ENCODE data around the gene ADIRF.
"Not testable (repeated sequence)": the region's sequence is repeated elsewhere in the genome, so short reads cannot be mapped to it uniquely, and the experiment has no call there.

ADIRF gene

GRCh38 chr10:87014986-87015716 is 46.9 kb downstream of the ADIRF start:
- DNase-seq (ENCODE audit: low spot score in 2 of 2); H3K9me3 Mint-ChIP-seq; H3K4me1 Mint-ChIP-seq; H3K4me3 Mint-ChIP-seq; H3K27ac Mint-ChIP-seq (ENCODE audit: low read depth); H3K36me3 Mint-ChIP-seq (ENCODE audit: insufficient read depth); ATAC-seq (replicated peaks; ENCODE audit: extremely low read depth, poor library complexity, severe bottlenecking): not testable (repeated sequence)
- peaks cover 16% of the 10 kb centered on the region for H3K27me3 Mint-ChIP-seq

- not testable (repeated sequence) for H3K36me3 Mint-ChIP-seq (ENCODE audit: insufficient read depth); DNase-seq (ENCODE audit: low spot score in 2 of 2); H3K4me1 Mint-ChIP-seq; H3K9me3 Mint-ChIP-seq; ATAC-seq (replicated peaks; ENCODE audit: extremely low read depth, poor library complexity, severe bottlenecking); H3K4me3 Mint-ChIP-seq; H3K27ac Mint-ChIP-seq (ENCODE audit: low read depth)
- peaks cover 16% of the 10 kb centered on the region for H3K27me3 Mint-ChIP-seq
Measured at GRCh38 chr10:87018127-87018526, 49.8 kb downstream of the ADIRF start.

GRCh38 chr10:87019066-87019465 is 50.8 kb downstream of the ADIRF start:
- not testable (repeated sequence) for H3K4me3 Mint-ChIP-seq; H3K9me3 Mint-ChIP-seq; H3K36me3 Mint-ChIP-seq (ENCODE audit: insufficient read depth); DNase-seq (ENCODE audit: low spot score in 2 of 2); H3K27ac Mint-ChIP-seq (ENCODE audit: low read depth); ATAC-seq (replicated peaks; ENCODE audit: extremely low read depth, poor library complexity, severe bottlenecking); H3K4me1 Mint-ChIP-seq
- H3K27me3 Mint-ChIP-seq = peaks cover 16% of the 10 kb centered on the region

- not testable (repeated sequence) for H3K4me1 Mint-ChIP-seq; ATAC-seq (replicated peaks; ENCODE audit: extremely low read depth, poor library complexity, severe bottlenecking); H3K36me3 Mint-ChIP-seq (ENCODE audit: insufficient read depth); DNase-seq (ENCODE audit: low spot score in 2 of 2); H3K27ac Mint-ChIP-seq (ENCODE audit: low read depth); H3K9me3 Mint-ChIP-seq; H3K4me3 Mint-ChIP-seq
- peaks cover 16% of the 10 kb centered on the region for H3K27me3 Mint-ChIP-seq
Measured at GRCh38 chr10:87019504-87019903, 51.2 kb downstream of the ADIRF start.

- peaks cover 16% of the 10 kb centered on the region for H3K27me3 Mint-ChIP-seq
- H3K9me3 Mint-ChIP-seq; H3K27ac Mint-ChIP-seq (ENCODE audit: low read depth); H3K36me3 Mint-ChIP-seq (ENCODE audit: insufficient read depth); ATAC-seq (replicated peaks; ENCODE audit: extremely low read depth, poor library complexity, severe bottlenecking); H3K4me3 Mint-ChIP-seq; H3K4me1 Mint-ChIP-seq; DNase-seq (ENCODE audit: low spot score in 2 of 2): not testable (repeated sequence)
Measured at GRCh38 chr10:87020056-87020455, 51.8 kb downstream of the ADIRF start, which contains the start of gene FAM25A. TSS of gene FAM25A (plus strand) at chr10:87020294. CDS start at chr10:87020325, 31 bp downstream.
